Measurements from ENCODE around the gene SLC25A21.

The SLC25A21 gene

DNA sequence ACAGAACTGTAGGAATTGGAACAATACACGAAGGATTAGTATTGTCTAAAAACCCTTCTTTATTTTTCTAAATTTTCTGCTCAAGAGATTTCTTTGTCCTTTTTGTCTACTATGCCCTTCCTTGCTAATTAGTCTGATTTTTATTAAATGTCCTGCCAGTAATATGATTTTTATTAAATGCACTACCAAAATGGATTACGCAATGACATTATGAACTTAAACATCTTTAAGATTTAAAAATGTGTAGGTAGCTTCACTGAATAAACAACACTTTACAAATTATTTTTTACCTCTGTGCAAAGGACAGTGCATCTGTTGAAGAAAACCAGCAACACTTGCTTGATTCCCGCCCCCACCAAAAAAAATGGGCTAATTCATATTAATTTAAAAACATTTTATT, 519.0 kb downstream of the SLC25A21 start:
- no peaks in the 10 kb centered on the region for H3K36me3 Mint-ChIP-seq (ENCODE audit: low read depth)

DNA sequence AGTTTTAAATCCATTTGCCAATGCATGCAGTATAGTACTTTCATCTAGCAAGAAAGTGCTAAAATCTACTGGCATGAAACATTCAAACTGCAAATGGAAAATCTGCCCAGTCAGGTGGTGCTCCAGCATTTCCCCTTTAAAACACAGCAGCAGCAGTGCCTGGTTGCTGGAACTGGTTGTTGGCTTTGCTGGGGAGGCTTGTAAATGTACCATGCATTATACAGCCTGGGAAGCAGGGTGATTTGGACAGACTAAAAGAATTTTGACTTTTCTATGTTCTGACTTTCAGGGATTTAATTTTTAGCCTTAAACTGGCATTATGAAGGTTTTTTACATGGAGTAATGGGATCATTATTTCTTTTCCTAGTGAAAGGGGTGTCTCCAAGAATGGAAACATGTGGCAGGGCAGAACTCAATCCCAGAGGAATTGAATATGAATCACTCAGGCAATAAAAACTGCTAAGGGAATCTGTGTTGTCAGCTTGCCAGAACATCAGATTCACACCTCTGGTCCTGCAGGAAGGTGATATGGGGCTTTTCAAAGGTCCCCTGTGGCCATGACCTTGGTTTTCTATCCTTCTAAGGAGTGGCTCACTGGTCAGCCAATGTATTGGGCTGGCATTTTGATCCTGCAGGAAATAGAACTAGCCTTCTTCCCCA, 519.7 kb downstream of the SLC25A21 start:
- Mint-ChIP-seq H3K27me3 (ENCODE audit: low read depth) (peaks cover 100% of the 10 kb centered on the region), H3K27ac (no peak overlapping the region), H3K4me1 (peaks cover 26% of the 10 kb centered on the region), H3K9me3 (peaks cover 2% of the 10 kb centered on the region), H3K4me3 (no peak overlapping the region), H3K36me3 (ENCODE audit: low read depth) (no peaks in the 10 kb centered on the region)
- TF ChIP-seq, protein P1, sequence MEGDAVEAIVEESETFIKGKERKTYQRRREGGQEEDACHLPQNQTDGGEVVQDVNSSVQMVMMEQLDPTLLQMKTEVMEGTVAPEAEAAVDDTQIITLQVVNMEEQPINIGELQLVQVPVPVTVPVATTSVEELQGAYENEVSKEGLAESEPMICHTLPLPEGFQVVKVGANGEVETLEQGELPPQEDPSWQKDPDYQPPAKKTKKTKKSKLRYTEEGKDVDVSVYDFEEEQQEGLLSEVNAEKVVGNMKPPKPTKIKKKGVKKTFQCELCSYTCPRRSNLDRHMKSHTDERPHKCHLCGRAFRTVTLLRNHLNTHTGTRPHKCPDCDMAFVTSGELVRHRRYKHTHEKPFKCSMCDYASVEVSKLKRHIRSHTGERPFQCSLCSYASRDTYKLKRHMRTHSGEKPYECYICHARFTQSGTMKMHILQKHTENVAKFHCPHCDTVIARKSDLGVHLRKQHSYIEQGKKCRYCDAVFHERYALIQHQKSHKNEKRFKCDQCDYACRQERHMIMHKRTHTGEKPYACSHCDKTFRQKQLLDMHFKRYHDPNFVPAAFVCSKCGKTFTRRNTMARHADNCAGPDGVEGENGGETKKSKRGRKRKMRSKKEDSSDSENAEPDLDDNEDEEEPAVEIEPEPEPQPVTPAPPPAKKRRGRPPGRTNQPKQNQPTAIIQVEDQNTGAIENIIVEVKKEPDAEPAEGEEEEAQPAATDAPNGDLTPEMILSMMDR (IDR thresholded peaks at IDR 0.05; ENCODE audit: unreplicated experiment in 3 of 3), result no peak

More for the DNA sequence above, 519.0 kb downstream of the SLC25A21 start:
- H3K4me1 Mint-ChIP-seq, result peaks cover 20% of the 10 kb centered on the region
- peaks cover 2% of the 10 kb centered on the region for H3K9me3 Mint-ChIP-seq
- H3K27me3 Mint-ChIP-seq (ENCODE audit: low read depth), result peaks cover 100% of the 10 kb centered on the region
- no peak overlapping the region for H3K4me3 Mint-ChIP-seq
- TF ChIP-seq, protein P1 (IDR thresholded peaks at IDR 0.05; ENCODE audit: unreplicated experiment in 3 of 3), result no peak
- H3K27ac Mint-ChIP-seq, result no peak overlapping the region

DNA sequence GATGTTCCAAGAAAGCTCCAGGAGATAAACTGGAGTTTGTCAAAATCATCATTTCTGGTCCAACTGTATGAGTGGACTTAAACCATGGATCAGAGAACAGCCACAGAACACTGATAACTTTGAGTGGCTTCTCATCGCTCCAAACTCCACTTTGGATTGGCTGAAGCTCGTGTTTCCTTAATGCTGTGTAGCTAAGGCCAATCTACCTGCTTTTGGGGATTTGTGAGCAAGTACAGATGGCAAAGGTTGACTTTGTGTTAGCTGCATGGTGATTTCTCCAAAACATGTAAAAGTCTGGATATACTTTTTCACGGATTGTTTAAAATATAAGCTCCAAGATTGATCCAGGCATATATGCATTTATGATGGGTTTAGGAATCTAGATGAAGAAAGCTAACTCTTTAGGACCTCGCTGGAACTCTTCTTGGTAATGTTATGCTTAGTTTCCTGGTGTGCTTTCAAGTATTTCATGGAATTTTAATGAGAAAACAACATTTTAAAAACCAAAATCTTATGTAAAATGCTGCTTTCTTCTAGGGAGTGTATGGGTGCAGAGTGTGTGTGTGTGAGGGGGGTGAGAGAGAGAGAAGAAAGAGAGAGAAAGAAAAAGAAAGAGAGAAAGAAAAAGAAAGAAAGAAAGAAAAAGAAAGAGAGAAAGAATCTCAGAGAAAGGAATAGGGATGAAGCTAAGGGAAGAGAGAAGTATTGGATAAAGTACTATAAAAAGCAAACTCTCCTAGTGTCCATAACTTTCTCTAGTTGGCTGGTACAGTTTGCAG, 522.3 kb downstream of the SLC25A21 start:
- TF ChIP-seq, protein P1 (IDR thresholded peaks at IDR 0.05; ENCODE audit: unreplicated experiment in 3 of 3), result no peak
- no peak overlapping the region for H3K4me3 Mint-ChIP-seq
- peaks cover 14% of the 10 kb centered on the region for H3K4me1 Mint-ChIP-seq
- no peak overlapping the region for H3K27ac Mint-ChIP-seq
- H3K27me3 Mint-ChIP-seq (ENCODE audit: low read depth), result peaks cover 98% of the 10 kb centered on the region
- H3K36me3 Mint-ChIP-seq (ENCODE audit: low read depth), result no peaks in the 10 kb centered on the region
- H3K9me3 Mint-ChIP-seq, result peaks cover 2% of the 10 kb centered on the region

DNA sequence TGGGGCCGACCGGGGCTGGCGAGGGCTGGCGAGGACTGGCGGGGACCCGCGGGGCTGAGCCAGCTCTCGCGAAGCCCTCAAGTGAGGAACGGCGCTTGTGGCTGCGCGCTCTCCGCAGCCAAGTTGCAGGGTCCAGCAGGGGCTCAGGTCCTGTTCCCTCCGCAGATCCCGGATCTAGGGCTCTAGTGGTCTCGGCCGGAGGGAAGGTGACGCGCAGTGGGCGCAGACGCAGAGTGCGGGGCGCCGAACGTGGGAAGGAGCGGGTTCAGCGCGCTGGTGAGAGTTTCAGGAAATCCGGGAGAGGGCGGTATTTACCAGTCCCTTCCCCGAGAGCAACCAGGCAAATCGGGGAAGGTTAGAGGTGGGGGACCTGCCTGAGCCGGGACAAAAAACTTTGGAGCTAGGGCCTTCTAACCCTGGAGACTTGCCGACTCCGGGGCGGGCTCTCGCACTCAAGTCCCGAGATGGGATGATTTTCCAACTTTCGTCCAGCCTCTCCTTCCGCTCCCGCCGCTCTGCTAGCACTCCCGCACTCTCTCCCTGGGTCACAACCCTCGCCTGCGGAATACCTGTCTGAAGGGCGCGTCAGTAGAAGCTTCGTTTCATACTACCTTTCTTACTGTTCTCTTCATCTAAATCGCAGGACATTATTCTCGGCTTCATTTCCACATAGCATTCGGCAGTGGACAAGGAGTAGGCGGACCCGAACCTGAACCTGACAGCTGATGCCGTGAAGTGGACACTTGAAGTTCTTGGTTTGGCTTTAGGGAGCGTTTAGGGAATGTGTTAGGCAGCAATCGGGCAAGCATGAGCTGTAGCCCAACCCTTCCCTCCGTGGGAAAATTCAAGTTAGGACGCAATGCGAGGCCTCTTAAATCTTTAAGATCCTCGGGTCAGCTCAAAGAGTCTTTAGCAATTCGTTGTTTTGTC, 524.3 kb downstream of the SLC25A21 start:
- H3K27me3 Mint-ChIP-seq (ENCODE audit: low read depth), result peaks cover 97% of the 10 kb centered on the region
- H3K9me3 Mint-ChIP-seq, result no peaks in the 10 kb centered on the region
- peaks cover 14% of the 10 kb centered on the region for H3K4me1 Mint-ChIP-seq
- H3K36me3 Mint-ChIP-seq (ENCODE audit: low read depth), result no peaks in the 10 kb centered on the region
- TF ChIP-seq, protein P1 (IDR thresholded peaks at IDR 0.05; ENCODE audit: unreplicated experiment in 3 of 3), result peak; percentile 52 to 70 (median 64)
- no peak overlapping the region for H3K27ac Mint-ChIP-seq
- peak overlapping the region; percentile 82 to 86 (median 84) for H3K4me3 Mint-ChIP-seq

DNA sequence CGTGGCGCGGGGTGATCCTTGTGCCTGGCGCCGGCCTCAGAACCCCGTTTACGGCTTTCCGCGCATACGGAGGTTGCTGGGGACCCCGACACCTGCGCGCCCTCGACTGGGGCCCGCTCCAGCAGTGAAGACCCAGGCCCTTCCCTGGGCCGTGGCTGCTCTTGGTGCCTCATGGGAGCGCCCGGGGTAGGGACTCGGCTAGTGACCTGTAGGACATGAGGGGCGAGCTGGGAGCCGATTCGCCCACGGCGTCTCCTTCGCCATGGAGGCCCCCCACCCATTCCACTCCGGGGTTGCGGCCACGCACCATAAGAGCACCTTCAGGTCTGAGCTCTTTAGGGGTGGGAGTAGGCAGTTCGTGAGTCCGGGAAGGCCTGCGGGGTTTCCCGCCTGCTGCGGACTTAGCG, 525.0 kb downstream of the SLC25A21 start:
- TF ChIP-seq, protein P1 (IDR thresholded peaks at IDR 0.05; ENCODE audit: unreplicated experiment in 3 of 3), result no peak
- Mint-ChIP-seq H3K27ac (no peak overlapping the region), H3K9me3 (no peaks in the 10 kb centered on the region), H3K36me3 (ENCODE audit: low read depth) (no peaks in the 10 kb centered on the region), H3K4me1 (peaks cover 14% of the 10 kb centered on the region), H3K27me3 (ENCODE audit: low read depth) (peaks cover 97% of the 10 kb centered on the region), H3K4me3 (peak overlapping the region; percentile 82 to 86 (median 84))

All from nephron (organoid).